HepG2 (cell line): Measurements from ENCODE around the gene MYL12B. TPM values are rescaled to one million over a fixed set of nuclear protein-coding genes. Genes with fewer than 3 reads are reported as not detected.

Source experiments
- ASH2L ChIP-seq: fragments of 300-600, 200-600 bp; sonication (generic); IDR thresholded peaks from 2 replicates; pipeline ENCODE4 v1.7.0; 2017; ENCODE audit warnings: low read depth, mild to moderate bottlenecking, moderate library complexity, mixed read lengths, low read length; ENCODE audit not compliant: insufficient read length
- ATF7 ChIP-seq, 2 experiments: fragments of 450-650 bp in 1 of 2; sonication (generic) in 1 of 2; formaldehyde crosslinking in 1 of 2; IDR thresholded peaks; 2 replicates each; pipeline versions ENCODE4 v1.4.0 to v1.6.1; 2016 to 2020; ENCODE audit warnings: antibody characterized with exemption in 1 of 2, mild to moderate bottlenecking in 1 of 2, missing genetic modification reagents in 1 of 2
- HMG20A ChIP-seq: IDR thresholded peaks from 2 replicates; pipeline ENCODE4 v1.6.1; 2016; ENCODE audit warnings: borderline replicate concordance
- HNF4A ChIP-seq: sonication (generic); formaldehyde crosslinking; IDR thresholded peaks from 2 replicates; pipeline ENCODE4 v1.4.0; 2020; ENCODE audit warnings: missing genetic modification reagents
- JUN ChIP-seq: sonication (generic); formaldehyde crosslinking; IDR thresholded peaks from 2 replicates; pipeline ENCODE4 v1.4.0; 2020; ENCODE audit warnings: mild to moderate bottlenecking, missing genetic modification reagents
- LCORL ChIP-seq, 2 experiments: fragments of 450-650 bp in 1 of 2; sonication (generic) in 1 of 2; formaldehyde crosslinking in 1 of 2; IDR thresholded peaks; 2 replicates each; pipeline versions ENCODE4 v1.5.0 to v1.6.1; 2017 to 2020; ENCODE audit warnings: antibody characterized with exemption in 1 of 2, missing genetic modification reagents in 1 of 2
- MTF1 ChIP-seq: sonication (generic); formaldehyde crosslinking; IDR thresholded peaks from 2 replicates; pipeline ENCODE4 v1.5.0; 2020; ENCODE audit warnings: missing genetic modification reagents
- NONO ChIP-seq, 2 experiments: fragments of 450-650 bp in 1 of 2; sonication (generic) in 1 of 2; formaldehyde crosslinking in 1 of 2; IDR thresholded peaks in 1 of 2; conservative IDR thresholded peaks in 1 of 2; 2 replicates each; pipeline versions ENCODE4 v1.6.1 to v1.8.0; 2017 to 2022; ENCODE audit warnings: mild to moderate bottlenecking in 1 of 2, missing genetic modification reagents in 1 of 2, moderate library complexity in 1 of 2
- NR2F6 ChIP-seq, 2 experiments: IDR thresholded peaks; 2 replicates each; pipeline ENCODE4 v1.6.1; 2016; ENCODE audit warnings: antibody characterized with exemption in 1 of 2, mild to moderate bottlenecking in 1 of 2
- POLR2G ChIP-seq: fragments of 200-400 bp; formaldehyde crosslinking; IDR thresholded peaks from 2 replicates; pipeline ENCODE4 v1.6.1; 2018; ENCODE audit warnings: mild to moderate bottlenecking, low read depth, low read length, moderate library complexity
- PPARG ChIP-seq: conservative IDR thresholded peaks from 2 replicates; pipeline ENCODE4 v1.6.1; 2016; ENCODE audit warnings: missing biosample characterization, missing genetic modification reagents
- SALL1 ChIP-seq: sonication (generic); formaldehyde crosslinking; IDR thresholded peaks from 2 replicates; pipeline ENCODE4 v1.8.0; 2022; ENCODE audit warnings: mild to moderate bottlenecking, missing genetic modification reagents
- SOX5 ChIP-seq: IDR thresholded peaks from 2 replicates; pipeline ENCODE4 v1.6.1; 2016; ENCODE audit warnings: borderline replicate concordance
- ZNF180 ChIP-seq: sonication (generic); formaldehyde crosslinking; IDR thresholded peaks from 2 replicates; pipeline ENCODE4 v1.4.0; 2020; ENCODE audit warnings: low read depth, missing genetic modification reagents, borderline replicate concordance
- ZNF460 ChIP-seq: sonication (generic); formaldehyde crosslinking; IDR thresholded peaks from 2 replicates; pipeline ENCODE4 v1.5.1; 2020; ENCODE audit warnings: missing genetic modification reagents, mild to moderate bottlenecking, borderline replicate concordance
- ZNF776 ChIP-seq: sonication (generic); formaldehyde crosslinking; IDR thresholded peaks from 2 replicates; pipeline ENCODE4 v1.4.0; 2020; ENCODE audit warnings: mild to moderate bottlenecking, missing genetic modification reagents
- polyA plus RNA-seq, 8 experiments: library from polyadenylated mRNA; depleted of rRNA in 3 of 8; stranded (reverse) in 7 of 8; unstranded in 1 of 8; fragments of >200 nt; fragmentation: Illumina TruSeq in 4 of 8; extraction: Trizol in 4 of 8; gene quantifications; 2 replicates each; pipeline versions ENCODE4 v1.2.1 to v1.2.3, GENCODE V29; 2011 to 2016; ENCODE audit warnings: low read depth in 4 of 8, missing spikeins in 1 of 8, mixed read lengths in 1 of 8; ENCODE audit not compliant: insufficient read depth in 1 of 8
- total RNA-seq, 5 experiments: library from RNA; depleted of rRNA; stranded (reverse); fragments of >200 nt; fragmentation: Illumina TruSeq; extraction: Trizol; gene quantifications; 2 replicates each; pipeline ENCODE4 v1.2.3, GENCODE V29; 2016; ENCODE audit warnings: low read depth in 1 of 5
- TF ChIP-seq, protein P1 (sequence below): sonication (generic); formaldehyde crosslinking; IDR thresholded peaks from 2 replicates; pipeline ENCODE4 v1.4.0; 2020; ENCODE audit warnings: missing genetic modification reagents
- TF ChIP-seq, protein P2 (sequence below): sonication (generic); IDR thresholded peaks from 2 replicates; pipeline ENCODE4 v1.6.1; 2016; ENCODE audit warnings: low read depth, borderline replicate concordance
- TF ChIP-seq, protein P3 (sequence below): sonication (generic); formaldehyde crosslinking; IDR thresholded peaks from 2 replicates; pipeline ENCODE4 v1.9.0; 2021; ENCODE audit warnings: missing genetic modification reagents, mild to moderate bottlenecking, borderline replicate concordance
- TF ChIP-seq, protein P4 (sequence below): sonication (generic); formaldehyde crosslinking; IDR thresholded peaks from 2 replicates; pipeline ENCODE4 v1.4.0; 2020; ENCODE audit warnings: mild to moderate bottlenecking, missing genetic modification reagents

The MYL12B gene
- total and polyA plus RNA-seq, 2 of the 13 experiments (the other 11 are each of a cell fraction or from before 2014, with no cell fraction given), result 265 to 340 TPM

DNA sequence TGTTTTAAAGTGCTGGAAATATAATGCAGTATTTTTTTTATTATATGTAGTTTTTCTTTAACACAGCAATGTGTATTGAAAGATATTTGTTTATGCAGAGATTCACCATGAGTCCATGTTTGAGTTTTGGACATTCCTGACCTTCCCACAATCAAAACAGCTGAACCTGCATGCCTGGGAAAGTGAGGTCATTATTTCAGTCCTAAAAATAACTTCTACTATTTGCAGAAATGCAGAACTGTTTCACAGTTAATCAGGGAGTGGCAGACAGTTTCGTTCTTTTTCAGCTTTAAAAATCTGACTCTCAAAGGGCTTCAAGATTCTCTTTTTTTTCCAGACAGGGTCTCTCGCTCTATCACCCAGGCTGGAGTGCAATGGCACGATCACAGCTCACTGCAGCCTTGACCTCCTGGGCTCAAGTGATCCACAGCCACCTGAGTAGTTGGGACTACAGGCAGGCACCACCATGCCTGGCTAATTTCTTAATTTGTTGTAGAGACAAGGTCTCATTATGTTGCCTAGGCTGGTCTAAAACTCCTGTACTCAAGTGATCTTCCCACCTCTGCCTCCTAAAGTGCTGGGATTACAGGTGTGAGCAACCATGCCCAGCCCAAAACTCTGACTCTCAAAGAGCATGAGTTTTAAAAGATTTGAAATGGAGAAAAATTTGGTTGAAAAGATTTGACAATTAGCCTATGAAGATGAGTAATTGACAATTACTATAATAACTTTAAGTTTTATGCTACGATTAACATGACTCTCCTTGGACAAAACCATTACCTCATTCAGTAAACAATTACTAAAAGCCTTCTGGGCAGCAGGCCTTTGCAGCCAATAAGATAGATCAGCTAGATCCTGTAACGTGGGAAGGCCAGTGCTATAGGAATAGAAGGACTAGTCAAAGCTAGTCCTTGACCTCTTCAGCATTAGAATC lies 5.0 kb upstream of the MYL12B start (continued):
- TF ChIP-seq, protein P1, sequence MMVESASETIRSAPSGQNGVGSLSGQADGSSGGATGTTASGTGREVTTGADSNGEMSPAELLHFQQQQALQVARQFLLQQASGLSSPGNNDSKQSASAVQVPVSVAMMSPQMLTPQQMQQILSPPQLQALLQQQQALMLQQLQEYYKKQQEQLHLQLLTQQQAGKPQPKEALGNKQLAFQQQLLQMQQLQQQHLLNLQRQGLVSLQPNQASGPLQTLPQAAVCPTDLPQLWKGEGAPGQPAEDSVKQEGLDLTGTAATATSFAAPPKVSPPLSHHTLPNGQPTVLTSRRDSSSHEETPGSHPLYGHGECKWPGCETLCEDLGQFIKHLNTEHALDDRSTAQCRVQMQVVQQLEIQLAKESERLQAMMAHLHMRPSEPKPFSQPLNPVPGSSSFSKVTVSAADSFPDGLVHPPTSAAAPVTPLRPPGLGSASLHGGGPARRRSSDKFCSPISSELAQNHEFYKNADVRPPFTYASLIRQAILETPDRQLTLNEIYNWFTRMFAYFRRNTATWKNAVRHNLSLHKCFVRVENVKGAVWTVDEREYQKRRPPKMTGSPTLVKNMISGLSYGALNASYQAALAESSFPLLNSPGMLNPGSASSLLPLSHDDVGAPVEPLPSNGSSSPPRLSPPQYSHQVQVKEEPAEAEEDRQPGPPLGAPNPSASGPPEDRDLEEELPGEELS (CRISPR knock-in tag), result peak; percentile 38; the same call in 1 of the 2 replicates
- TF ChIP-seq ATF7 (IDR thresholded peaks at IDR 0.05) (peak; percentile 64), ATF7 (CRISPR knock-in tag; IDR thresholded peaks at IDR 0.05) (peak; percentile 76; the same call in 1 of the 2 replicates), ASH2L (peak; percentile 48), NR2F6 (IDR thresholded peaks at IDR 0.05) (peak; percentile 69), NR2F6 (CRISPR knock-in tag; IDR thresholded peaks at IDR 0.05) (peak; percentile 72; the same call in 1 of the 2 replicates), MTF1 (CRISPR knock-in tag) (no peak), SOX5 (CRISPR knock-in tag) (peak; percentile 67; the same call in 1 of the 2 replicates), HNF4A (peak; percentile 6; the same call in 1 of the 2 replicates), ZNF460 (CRISPR knock-in tag) (no peak), LCORL (IDR thresholded peaks at IDR 0.05) (no peak), LCORL (CRISPR knock-in tag; IDR thresholded peaks at IDR 0.05) (peak; percentile 80), POLR2G (no peak), SALL1 (peak; percentile 69), ZNF776 (CRISPR knock-in tag) (no peak), NONO (IDR thresholded peaks at IDR 0.05) (no peak), NONO (CRISPR knock-in tag; conservative IDR thresholded peaks at IDR 0.05) (0 out of 2 replicates have a peak, but pooled peaks have one; percentile 29), PPARG (CRISPR knock-in tag) (0 out of 2 replicates have a peak, but pooled peaks have one; percentile 21), HMG20A (CRISPR knock-in tag) (peak; percentile 86; the same call in 1 of the 2 replicates), JUN (CRISPR knock-in tag) (peak; percentile 98), ZNF180 (CRISPR knock-in tag) (no peak)
- TF ChIP-seq, protein P2, sequence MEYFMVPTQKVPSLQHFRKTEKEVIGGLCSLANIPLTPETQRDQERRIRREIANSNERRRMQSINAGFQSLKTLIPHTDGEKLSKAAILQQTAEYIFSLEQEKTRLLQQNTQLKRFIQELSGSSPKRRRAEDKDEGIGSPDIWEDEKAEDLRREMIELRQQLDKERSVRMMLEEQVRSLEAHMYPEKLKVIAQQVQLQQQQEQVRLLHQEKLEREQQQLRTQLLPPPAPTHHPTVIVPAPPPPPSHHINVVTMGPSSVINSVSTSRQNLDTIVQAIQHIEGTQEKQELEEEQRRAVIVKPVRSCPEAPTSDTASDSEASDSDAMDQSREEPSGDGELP, result peak; percentile 85; the same call in 1 of the 2 replicates
- TF ChIP-seq, protein P3, sequence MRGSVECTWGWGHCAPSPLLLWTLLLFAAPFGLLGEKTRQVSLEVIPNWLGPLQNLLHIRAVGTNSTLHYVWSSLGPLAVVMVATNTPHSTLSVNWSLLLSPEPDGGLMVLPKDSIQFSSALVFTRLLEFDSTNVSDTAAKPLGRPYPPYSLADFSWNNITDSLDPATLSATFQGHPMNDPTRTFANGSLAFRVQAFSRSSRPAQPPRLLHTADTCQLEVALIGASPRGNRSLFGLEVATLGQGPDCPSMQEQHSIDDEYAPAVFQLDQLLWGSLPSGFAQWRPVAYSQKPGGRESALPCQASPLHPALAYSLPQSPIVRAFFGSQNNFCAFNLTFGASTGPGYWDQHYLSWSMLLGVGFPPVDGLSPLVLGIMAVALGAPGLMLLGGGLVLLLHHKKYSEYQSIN (CRISPR knock-in tag), result no peak
- TF ChIP-seq, protein P4, sequence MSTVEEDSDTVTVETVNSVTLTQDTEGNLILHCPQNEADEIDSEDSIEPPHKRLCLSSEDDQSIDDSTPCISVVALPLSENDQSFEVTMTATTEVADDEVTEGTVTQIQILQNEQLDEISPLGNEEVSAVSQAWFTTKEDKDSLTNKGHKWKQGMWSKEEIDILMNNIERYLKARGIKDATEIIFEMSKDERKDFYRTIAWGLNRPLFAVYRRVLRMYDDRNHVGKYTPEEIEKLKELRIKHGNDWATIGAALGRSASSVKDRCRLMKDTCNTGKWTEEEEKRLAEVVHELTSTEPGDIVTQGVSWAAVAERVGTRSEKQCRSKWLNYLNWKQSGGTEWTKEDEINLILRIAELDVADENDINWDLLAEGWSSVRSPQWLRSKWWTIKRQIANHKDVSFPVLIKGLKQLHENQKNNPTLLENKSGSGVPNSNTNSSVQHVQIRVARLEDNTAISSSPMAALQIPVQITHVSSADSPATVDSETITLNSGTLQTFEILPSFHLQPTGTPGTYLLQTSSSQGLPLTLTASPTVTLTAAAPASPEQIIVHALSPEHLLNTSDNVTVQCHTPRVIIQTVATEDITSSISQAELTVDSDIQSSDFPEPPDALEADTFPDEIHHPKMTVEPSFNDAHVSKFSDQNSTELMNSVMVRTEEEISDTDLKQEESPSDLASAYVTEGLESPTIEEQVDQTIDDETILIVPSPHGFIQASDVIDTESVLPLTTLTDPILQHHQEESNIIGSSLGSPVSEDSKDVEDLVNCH (CRISPR knock-in tag), result no peak
